ENCODE measurements around the gene MARCKSL1.

DNA sequence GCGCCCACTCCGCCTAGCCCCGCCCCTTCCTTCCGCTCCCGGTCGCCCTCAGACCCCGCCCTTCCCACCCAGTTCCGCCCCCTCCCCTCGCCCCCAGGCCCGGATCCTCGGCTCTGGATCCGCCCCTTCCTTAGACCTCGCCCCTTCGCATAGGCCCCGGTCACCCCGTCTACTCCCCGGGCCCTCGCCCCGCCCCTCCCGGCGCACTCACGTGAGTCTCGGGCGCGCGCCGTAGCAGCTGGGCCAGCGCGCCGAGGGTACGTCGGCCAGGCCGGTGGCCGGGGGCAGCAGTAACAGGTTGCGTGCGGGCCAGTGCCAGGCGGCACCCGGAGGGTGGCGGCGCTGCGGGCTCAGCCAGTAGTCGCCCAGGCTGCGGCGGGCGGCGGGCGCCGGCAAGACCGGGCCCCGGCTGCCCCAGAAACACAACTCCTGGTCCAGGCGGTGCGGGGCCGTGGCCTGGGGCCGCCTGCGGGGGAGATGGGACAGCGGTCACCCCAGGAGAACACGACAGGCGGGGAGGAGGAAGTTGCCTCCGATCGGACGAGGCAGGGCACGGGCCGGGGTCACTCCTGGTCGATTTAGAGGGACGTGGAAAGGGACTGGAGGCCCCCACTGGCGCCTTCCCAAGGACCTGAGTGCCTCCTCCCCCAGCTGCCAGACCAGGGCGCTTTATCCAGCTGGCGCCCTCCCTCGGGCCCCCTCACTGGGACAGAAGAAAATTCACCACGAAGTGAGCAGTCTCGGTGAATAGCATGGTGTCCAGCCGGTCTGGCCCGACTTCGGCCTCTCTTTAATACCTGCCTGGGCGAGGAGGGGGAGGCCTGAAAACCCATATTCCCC lies 15.6 kb upstream of the MARCKSL1 start:
- TF ChIP-seq POLR2A (IDR thresholded peaks at IDR 0.05; ENCODE audit: low read length): peak; percentile 62
- no peak for TF ChIP-seq GATA1 (IDR thresholded peaks at IDR 0.05; ENCODE audit: low read depth, low read length)

All from erythroblast (primary cell).